HG03460 (cell line): Measurements from ENCODE around the gene TTC7B.

Experiments
- ATAC-seq: cut with Tn5 transposase; IDR thresholded peaks from one replicate; pipeline ENCODE4 v1.9.1; 2021; ENCODE audit not compliant: unreplicated experiment

Gene TTC7B

GRCh38 chr14:90807060-90807459 is 9.2 kb downstream of the TTC7B start:
- ATAC-seq, result no peak

DNA sequence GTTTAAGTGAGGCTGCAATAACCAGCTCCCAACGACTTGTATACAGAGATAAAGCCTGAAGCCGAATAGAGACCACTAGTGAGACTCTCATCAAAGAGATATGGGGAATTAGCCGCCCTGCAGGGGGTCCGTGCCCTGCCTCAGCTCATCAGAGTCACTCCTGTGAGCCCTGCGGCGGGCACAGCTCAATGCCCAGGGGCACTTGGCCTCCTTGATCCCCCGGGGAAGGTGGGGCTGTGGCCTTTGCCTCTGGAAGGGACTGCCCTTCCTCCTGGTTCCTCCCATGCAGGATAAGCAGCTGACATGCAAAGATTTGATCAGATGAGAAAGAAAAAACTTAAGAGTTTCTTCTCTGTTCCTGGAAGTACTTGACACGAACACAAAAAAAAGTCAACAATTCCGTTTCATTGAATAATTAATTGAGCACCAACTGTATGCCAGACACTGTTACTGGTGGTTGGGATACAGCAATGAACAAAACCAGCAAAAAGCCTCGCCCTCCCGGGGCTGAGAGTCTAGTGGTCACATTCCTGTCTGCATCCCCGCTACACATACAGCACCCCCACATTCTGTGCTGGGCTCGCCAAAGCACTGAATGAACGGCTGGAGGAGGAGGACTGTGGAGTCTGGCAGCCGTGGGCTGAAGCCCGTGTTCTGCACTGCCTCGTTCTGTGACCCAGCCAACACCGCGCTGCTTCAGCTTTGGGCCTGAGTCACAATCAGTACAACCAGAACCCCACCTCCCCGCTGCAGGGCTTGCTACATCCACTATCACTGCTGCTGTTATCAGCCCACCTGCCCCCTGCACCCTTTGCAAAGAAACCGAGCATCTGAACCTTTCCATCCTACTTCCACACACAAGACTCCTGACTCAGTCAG is 10.3 kb downstream of the TTC7B start:
- ATAC-seq, result no peak

DNA sequence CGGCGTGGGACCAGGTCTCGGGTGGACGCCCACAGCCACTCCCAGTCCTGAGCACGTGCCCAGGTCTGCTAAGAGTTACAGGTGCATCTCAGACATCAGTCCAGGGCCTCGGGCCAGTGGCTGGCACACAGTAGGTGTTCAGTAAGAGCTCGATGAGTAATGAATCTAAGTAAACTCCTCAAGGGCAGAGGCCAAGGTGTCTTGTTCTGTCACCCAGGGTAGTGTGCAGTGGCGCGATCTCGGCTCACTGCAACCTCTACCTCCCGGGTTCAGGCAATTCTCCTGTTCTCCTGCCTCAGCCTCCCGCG is 11.2 kb downstream of the TTC7B start:
- no peak for ATAC-seq

GRCh38 chr14:90804292-90805083 is 11.7 kb downstream of the TTC7B start:
- no peak for ATAC-seq

- ATAC-seq, result no peak
Observed at GRCh38 chr14:90803249-90803648, 13.0 kb downstream of the TTC7B start.

DNA sequence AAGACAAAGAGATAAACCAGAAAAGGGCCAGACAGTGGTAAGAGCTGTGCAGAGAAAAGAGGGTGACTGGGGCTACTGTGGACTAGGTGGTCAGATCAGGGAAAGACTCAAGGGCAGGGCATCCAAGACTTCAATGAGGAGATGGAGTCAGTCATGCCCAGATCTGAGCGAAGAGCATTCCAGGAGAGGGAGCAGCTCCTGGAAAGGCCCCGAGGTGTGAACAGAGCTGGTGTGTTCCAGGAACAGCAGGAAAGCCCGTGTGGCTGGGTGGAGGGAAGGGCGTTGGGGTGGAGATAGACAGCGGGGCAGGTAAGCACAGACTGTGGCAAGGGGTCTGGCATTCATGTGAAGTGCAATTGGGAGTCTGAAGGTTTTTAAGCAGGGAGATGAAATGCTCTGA is 16.8 kb downstream of the TTC7B start:
- no peak for ATAC-seq

DNA sequence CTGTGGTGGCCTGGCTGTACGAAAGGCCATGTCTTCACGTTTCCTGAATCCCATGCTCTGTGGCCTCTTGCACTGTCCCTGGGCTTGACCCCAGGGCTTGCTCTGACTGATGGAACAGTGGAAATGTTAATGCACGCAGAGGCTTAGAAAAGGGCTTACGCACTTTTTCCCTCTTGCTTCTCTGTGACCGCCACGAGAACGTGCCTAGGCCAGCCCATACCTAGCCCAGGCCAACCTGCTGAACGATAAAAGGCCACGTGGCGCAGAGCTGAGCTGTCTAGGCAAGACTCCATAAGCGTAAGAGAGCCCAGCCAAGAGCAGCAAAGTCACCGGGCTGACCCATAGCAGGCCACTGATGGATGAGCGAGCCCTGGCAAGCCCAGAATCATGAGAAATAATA is 18.3 kb downstream of the TTC7B start:
- ATAC-seq, result no peak

- no peak for ATAC-seq
Observed at GRCh38 chr14:90797451-90797850, 18.8 kb downstream of the TTC7B start.

DNA sequence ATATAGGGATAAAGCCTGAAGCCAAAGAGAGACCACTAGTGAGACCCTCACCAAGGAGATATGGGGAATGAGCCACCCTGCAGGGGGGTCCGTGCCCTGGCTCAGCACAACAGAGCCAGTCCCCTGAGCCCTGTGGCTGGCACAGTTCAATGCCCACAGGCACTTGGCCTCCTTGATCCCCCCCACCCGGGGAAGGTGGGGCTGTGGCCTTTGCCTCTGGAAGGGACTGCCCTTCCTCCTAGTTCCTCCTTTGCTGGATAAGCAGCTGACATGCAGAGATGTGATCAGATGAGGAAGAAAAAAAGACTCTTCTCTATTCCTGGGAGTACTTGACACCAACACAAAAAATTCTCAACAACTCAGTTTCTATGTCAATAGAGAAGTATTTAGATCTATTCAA is 19.9 kb downstream of the TTC7B start:
- ATAC-seq, result no peak

DNA sequence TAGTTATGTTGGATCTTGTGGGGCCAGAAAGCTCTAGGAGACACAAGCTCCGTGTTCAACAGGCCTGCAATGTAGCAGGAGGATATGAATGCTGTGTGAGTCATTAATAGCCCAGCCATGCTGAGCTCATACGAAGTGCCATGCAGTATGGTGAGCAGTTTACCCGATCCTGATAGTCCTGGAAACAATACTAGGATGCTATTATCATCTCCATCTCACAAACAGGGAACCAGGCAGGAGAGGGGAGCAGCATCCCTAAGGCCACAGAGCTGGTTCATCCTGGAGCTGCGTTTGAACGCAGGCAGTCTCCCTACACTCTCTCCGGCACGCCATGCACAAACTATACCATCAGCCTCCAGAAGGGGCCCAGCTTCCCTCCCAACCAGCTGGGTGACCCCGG is 20.5 kb downstream of the TTC7B start:
- ATAC-seq, result no peak

- no peak for ATAC-seq
Observed at GRCh38 chr14:90791486-90791885, 24.7 kb downstream of the TTC7B start.

DNA sequence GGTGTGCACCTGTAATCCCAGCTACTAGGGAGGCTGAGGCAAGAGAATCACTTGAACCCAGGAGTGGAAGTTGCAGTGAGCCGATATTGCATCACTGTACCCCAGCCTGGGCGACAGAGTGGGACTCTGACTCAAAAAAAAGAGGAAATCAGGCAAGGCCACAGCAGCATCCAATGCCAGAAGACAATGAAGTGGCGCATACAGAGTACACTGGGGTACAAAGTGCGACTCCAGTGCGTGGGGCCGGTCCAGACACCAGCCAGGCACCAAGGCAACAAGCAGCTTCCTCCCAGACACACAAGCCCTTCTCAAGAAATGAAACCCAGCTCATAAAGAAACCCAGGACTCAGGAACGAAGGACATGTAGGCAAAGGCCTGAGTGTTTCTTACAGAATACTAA is 28.2 kb downstream of the TTC7B start:
- ATAC-seq, result no peak

DNA sequence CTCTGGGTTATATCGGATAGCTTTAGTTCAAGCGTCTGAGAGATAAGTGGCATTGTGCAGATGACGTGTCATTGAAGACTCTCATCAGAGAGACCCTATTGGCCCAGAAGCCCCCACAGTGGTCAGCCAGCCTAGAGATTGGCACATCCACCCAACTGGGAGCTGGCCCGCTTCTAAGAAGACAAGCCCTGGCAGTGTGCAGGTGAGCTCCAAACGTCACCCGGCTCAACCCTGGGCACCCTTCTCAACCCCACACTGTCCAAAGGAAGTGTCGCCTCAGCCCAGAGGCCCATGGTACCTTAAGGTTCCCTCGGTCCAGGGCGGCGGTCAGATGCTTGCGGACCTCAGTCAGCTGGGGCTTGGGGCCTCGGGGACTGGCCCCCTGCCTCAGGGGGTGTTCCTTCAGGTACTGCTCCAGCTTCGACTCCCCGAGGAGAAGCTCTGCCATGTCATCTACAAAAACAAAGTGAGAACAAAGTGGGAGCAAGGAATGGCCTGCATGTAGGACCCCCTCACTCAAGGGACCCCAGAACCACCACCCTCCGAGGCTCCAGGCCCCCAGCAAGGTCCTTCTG is 30.3 kb downstream of the TTC7B start:
- ATAC-seq, result no peak

DNA sequence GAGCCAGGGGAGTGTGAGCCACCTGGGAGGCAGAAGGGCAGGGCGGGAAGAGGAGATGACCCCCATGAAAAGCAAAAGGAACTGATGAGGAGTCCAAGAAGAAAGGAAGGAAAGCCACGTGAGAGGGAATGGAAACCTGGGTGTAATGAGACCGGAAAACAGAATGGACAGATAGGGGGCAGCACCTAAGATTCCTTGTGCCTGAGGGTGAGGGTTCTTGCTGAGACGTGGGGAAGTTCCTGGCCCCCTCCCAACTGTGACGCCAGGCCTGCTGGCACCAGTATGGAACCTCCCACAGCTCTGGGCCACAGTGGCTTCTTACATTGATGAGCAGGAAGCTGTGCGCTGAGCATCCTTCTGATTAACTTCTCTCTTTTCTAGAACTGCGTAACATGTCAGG is 30.8 kb downstream of the TTC7B start:
- ATAC-seq, result no peak

DNA sequence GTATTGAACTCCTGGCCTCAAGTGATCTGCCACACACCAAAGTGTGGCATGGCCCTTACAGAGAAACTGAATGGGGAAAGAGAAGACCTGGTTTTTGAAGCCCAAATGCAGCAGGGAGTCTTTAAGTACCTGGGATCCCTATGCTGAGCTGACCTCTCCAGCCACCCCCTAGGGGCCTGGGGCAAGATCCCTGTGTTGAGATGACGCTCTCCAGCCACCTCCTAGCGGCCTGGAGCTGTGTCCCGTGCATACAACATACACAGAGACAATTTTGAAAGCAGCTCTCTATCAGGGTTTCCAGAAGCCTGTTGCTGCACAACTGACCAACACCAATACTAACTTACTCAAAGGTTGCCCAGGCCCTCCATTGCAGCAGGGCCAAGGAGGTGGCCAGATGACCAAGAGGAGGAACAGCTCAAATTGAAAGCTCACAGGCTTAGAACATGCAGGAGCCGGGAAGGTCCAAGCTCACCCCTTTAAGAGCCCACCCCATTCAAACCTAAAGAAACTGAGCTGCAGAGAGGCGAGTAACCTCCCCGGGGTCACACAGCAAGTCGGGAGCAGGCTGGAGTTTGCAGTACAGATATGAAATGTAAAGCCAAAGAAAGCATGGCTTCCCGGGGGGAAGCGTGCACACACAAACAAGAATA is 31.5 kb downstream of the TTC7B start:
- no peak for ATAC-seq

DNA sequence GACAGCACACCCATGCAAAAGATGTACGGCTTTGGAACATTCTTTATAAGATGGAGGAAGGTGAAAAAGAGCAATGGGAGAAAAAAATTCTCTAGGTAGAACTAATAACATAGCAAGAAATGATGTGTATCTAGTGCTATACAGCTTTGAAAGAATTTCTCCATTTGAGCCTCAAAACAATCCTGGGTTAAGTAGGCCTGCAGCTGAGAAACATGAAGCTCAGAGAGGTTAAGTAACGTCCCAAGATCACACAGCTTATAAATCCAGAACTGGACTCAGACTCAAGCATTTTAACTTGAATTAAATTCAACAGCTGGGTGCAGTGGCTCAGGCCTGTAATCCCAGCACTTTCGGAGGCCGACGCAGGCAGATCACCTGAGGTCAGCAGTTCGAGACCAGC is 32.9 kb downstream of the TTC7B start:
- no peak for ATAC-seq

- ATAC-seq, result no peak
Observed at GRCh38 chr14:90782892-90783291, 33.3 kb downstream of the TTC7B start.

- no peak for ATAC-seq
Observed at GRCh38 chr14:90781876-90782275, 34.4 kb downstream of the TTC7B start.

DNA sequence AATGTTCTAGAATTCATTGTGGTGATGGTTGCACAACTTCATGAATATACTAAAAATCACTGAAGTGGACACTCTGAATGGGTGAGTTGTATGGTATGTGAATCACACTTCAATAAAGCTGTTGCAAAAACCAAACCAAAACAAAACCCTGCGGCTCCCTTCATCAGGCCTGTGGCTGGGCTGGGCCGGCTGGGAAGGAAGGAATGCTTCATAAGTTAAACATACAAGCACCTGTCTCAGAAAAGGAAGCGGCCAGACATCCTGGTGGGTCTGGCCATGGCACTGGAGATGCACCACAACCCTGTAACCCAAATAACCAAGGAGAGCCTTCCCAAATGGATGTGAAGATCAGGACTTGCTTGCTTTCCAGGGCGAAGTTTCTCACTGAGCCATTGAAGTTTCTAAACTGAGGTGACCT is 34.9 kb downstream of the TTC7B start:
- ATAC-seq, result no peak

DNA sequence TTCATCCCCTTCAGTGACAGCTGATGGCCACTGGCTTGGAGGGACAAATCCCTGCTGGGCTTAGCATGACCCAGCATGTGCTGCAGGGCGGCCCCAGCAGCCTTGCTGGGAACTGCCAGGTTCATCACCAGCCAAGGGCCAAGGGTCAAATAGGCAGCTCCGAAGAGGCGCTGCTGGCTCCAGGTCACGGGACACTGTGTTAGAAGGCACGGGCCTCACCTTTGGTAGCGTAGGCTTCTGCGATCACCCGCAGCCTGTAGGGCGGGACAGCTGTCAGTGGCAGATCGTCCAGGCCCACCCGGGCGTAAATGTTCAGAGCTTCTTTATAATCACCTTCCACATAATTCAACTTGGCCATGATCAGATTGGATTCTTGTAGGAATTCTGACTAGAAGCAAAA is 35.7 kb downstream of the TTC7B start:
- no peak for ATAC-seq

GRCh38 chr14:90778571-90779255 is 37.5 kb downstream of the TTC7B start:
- ATAC-seq, result no peak
